HG03354 (cell line): ENCODE results near the gene DCTD.

Experiments
- ATAC-seq: cut with Tn5 transposase; IDR thresholded peaks from one replicate; pipeline ENCODE4 v1.9.1; 2021; ENCODE audit warnings: mild to moderate bottlenecking; ENCODE audit not compliant: unreplicated experiment, poor library complexity, severe bottlenecking

DCTD gene

GRCh38 chr4:182917182-182918043 is at the start of gene DCTD:
DCTD (minus strand) TSS chr4:182917386; CDS start chr4:182915568, 1,818 bp downstream.
- ATAC-seq = peak; percentile 87

GRCh38 chr4:182960746-182961145 is 43.6 kb upstream of the DCTD start:
- ATAC-seq = no peak

GRCh38 chr4:182960228-182960627 is 43.0 kb upstream of the DCTD start:
- ATAC-seq = no peak

GRCh38 chr4:182955411-182955810 is 38.2 kb upstream of the DCTD start:
- ATAC-seq = no peak

GRCh38 chr4:182944484-182945213 is 27.5 kb upstream of the DCTD start:
- ATAC-seq = no peak

- ATAC-seq = no peak
Observed at GRCh38 chr4:182939680-182940079, 22.5 kb upstream of the DCTD start.

GRCh38 chr4:182938205-182938645 is 21.0 kb upstream of the DCTD start:
- peak; percentile 96 for ATAC-seq

- ATAC-seq = peak; percentile 52
Observed at GRCh38 chr4:182937268-182938204, 20.4 kb upstream of the DCTD start.

- ATAC-seq = no peak
Observed at GRCh38 chr4:182932651-182933050, 15.5 kb upstream of the DCTD start.

- no peak for ATAC-seq
Observed at GRCh38 chr4:182931691-182932345, 14.6 kb upstream of the DCTD start.

GRCh38 chr4:182930889-182931288 is 13.7 kb upstream of the DCTD start:
- no peak for ATAC-seq

- no peak for ATAC-seq
Observed at GRCh38 chr4:182929296-182929695, 12.1 kb upstream of the DCTD start.

- no peak for ATAC-seq
Observed at GRCh38 chr4:182928061-182928460, 10.9 kb upstream of the DCTD start.

- ATAC-seq = no peak
Observed at GRCh38 chr4:182927505-182927904, 10.3 kb upstream of the DCTD start.

GRCh38 chr4:182925855-182926254 is 8.7 kb upstream of the DCTD start:
- no peak for ATAC-seq

GRCh38 chr4:182925298-182925757 is 8.1 kb upstream of the DCTD start:
- peak; percentile 100 for ATAC-seq

- no peak for ATAC-seq
Observed at GRCh38 chr4:182924497-182924896, 7.3 kb upstream of the DCTD start.

GRCh38 chr4:182923796-182924340 is 6.7 kb upstream of the DCTD start:
- no peak for ATAC-seq

GRCh38 chr4:182923366-182923765 is 6.2 kb upstream of the DCTD start:
- no peak for ATAC-seq
